SK-N-MC (cell line): ENCODE measurements around the gene MYB.

Source experiments
- EZH2 ChIP-seq: fragments of 200-600 bp; sonication (generic); IDR thresholded peaks from one replicate; pipeline ENCODE4 v1.6.1; 2017; ENCODE audit warnings: antibody characterized with exemption
- FOXP2 ChIP-seq: optimal IDR thresholded peaks from 2 replicates; pipeline ENCODE3; 2011; ENCODE audit warnings: mild to moderate bottlenecking, moderate library complexity; ENCODE audit not compliant: insufficient read depth; ENCODE audit errors: extremely low read length, control extremely low read depth
- POLR2AphosphoS5 ChIP-seq: IDR thresholded peaks from 2 replicates; pipeline ENCODE4 v1.6.1; 2012; ENCODE audit warnings: mild to moderate bottlenecking, low read depth, low read length, borderline replicate concordance

GRCh38 chr6:135161411-135162395, 19.4 kb upstream of the MYB start:
- TF ChIP-seq EZH2 (no peak), POLR2AphosphoS5 (no peak), FOXP2 (no peak)
